GM12878 (cell line): ENCODE data around the gene TMEM272. TPM values are rescaled to one million over a fixed set of nuclear protein-coding genes. Genes with fewer than 3 reads are reported as not detected.

Source experiments
- ATAC-seq: fragments of 200-7000 bp; cut with Tn5 transposase; 3 replicates; pipeline ENCODE4 v1.9.1; 2020; ENCODE audit warnings: mild to moderate bottlenecking, moderate library complexity
- BruUV-seq: library from RNA; stranded (reverse); fragments of 400-500 nt; replicated peaks from 2 replicates; lab custom pipeline; 2021; lab: Mats Ljungman, UMichigan
- CTCF ChIA-PET: fragments of 300-600 bp; sonication (Branson Sonifier 250); formaldehyde crosslinking; extraction: SDS; loops from one replicate; lab custom pipeline; 2021; ENCODE audit warnings: inconsistent platforms; lab: Yijun Ruan, JAX
- POLR2A ChIA-PET: fragments of 350-600 bp; formaldehyde crosslinking; extraction: SDS; loops from one replicate; lab custom pipeline; 2021; ENCODE audit warnings: inconsistent platforms; lab: Charles Lee
- RAD21 ChIA-PET: fragments of 300-600 bp; sonication (Branson Sonifier 250); formaldehyde crosslinking; loops from one replicate; lab custom pipeline; 2023; ENCODE audit warnings: antibody characterized with exemption; ENCODE audit not compliant: unreplicated experiment; lab: Charles Lee
- SMC1A ChIA-PET: fragments of 300-600 bp; sonication (Branson Sonifier 250); formaldehyde crosslinking; loops from one replicate; lab custom pipeline; 2023; ENCODE audit not compliant: unreplicated experiment, uncharacterized antibody; lab: Charles Lee
- DNase-seq: peaks from one replicate; pipeline ENCODE4 v3.0.0-alpha.2; 2011; ENCODE audit warnings: low read depth, low spot score
- FAIRE-seq: peaks from 3 replicates; lab custom pipeline; 2011; peaks lifted over from hg19 to GRCh38; lab: Jason Lieb, UNC
- H2AFZ ChIP-seq: 2 replicates; pipeline ENCODE4 v1.6.0; 2011; ENCODE audit warnings: low read depth, low read length, control low read depth; ENCODE audit not compliant: control insufficient read depth
- H3K27ac ChIP-seq: 2 replicates; pipeline ENCODE4 v1.5.1; 2011; ENCODE audit warnings: control low read depth; ENCODE audit not compliant: control insufficient read depth, insufficient read depth
- H3K27me3 ChIP-seq, 2 experiments: replicated peaks in 1 of 2; 2 replicates each; pipeline versions ENCODE4 v1.6.0 to v1.6.1; 2011; ENCODE audit warnings: low read length in 1 of 2; ENCODE audit not compliant: control insufficient read depth in 2 of 2, insufficient read depth in 2 of 2
- H3K36me3 ChIP-seq, 2 experiments: 2 replicates each; pipeline ENCODE4 v1.5.1; 2011; ENCODE audit warnings: low read length in 1 of 2; ENCODE audit not compliant: control insufficient read depth in 2 of 2, insufficient read depth in 2 of 2
- H3K4me1 ChIP-seq: 2 replicates; pipeline ENCODE4 v1.6.1; 2011; ENCODE audit warnings: mild to moderate bottlenecking, low read length, moderate library complexity, mixed read lengths; ENCODE audit not compliant: control insufficient read depth, insufficient read depth
- H3K4me2 ChIP-seq: 2 replicates; pipeline ENCODE4 v1.6.0; 2011; ENCODE audit warnings: control low read depth; ENCODE audit not compliant: control insufficient read depth, insufficient read depth
- H3K4me3 ChIP-seq: fragments of 200-600 bp; sonication (generic); 2 replicates; pipeline ENCODE4 v1.5.1; 2016
- H3K79me2 ChIP-seq: 2 replicates; pipeline ENCODE4 v1.6.0; 2011; ENCODE audit warnings: low read length; ENCODE audit not compliant: control insufficient read depth, insufficient read depth
- H3K9ac ChIP-seq: 2 replicates; pipeline ENCODE4 v1.8.0; 2011; ENCODE audit warnings: low read length, control low read depth, mixed read lengths; ENCODE audit not compliant: control insufficient read depth, insufficient read depth
- H3K9me3 ChIP-seq: replicated peaks from 3 replicates; pipeline ENCODE4 v1.5.1; 2011; ENCODE audit warnings: mild to moderate bottlenecking, low read length; ENCODE audit not compliant: control insufficient read depth, insufficient read depth
- H4K20me1 ChIP-seq: 2 replicates; pipeline ENCODE4 v1.6.0; 2011; ENCODE audit not compliant: control insufficient read depth, insufficient read depth
- BHLHE40 ChIP-seq, 2 experiments: fragments of 450-650 bp in 1 of 2; IDR thresholded peaks; 2 replicates each; pipeline ENCODE4 v1.6.1; 2011 to 2017; ENCODE audit warnings: low read depth in 2 of 2, borderline replicate concordance in 1 of 2, improper control_type of control experiment in 1 of 2, low read length in 1 of 2, mild to moderate bottlenecking in 1 of 2
- CBFB ChIP-seq: IDR thresholded peaks from 2 replicates; pipeline ENCODE4 v1.6.1; 2016; ENCODE audit warnings: antibody characterized with exemption, low read depth
- CBX3 ChIP-seq: fragments of 200-600 bp; sonication (generic); IDR thresholded peaks from 2 replicates; pipeline ENCODE4 v1.6.1; 2016; ENCODE audit warnings: low read depth, borderline replicate concordance
- E2F4 ChIP-seq: IDR thresholded peaks from 2 replicates; pipeline ENCODE4 v1.6.1; 2012; ENCODE audit warnings: low read depth, low read length, improper control_type of control experiment
- ESRRA ChIP-seq: IDR thresholded peaks from 2 replicates; pipeline ENCODE4 v1.6.1; 2012; ENCODE audit warnings: mild to moderate bottlenecking, low read length, improper control_type of control experiment
- LARP7 ChIP-seq: fragments of 450-650 bp; IDR thresholded peaks from 2 replicates; pipeline ENCODE4 v1.6.1; 2017; ENCODE audit warnings: mild to moderate bottlenecking
- PAX8 ChIP-seq: fragments of 450-650 bp; IDR thresholded peaks from 2 replicates; pipeline ENCODE4 v1.6.1; 2017; ENCODE audit warnings: mild to moderate bottlenecking, moderate library complexity
- PRDM15 ChIP-seq: fragments of 450-650 bp; formaldehyde crosslinking; IDR thresholded peaks from 2 replicates; pipeline ENCODE4 v1.4.0; 2020; ENCODE audit warnings: mild to moderate bottlenecking, moderate library complexity
- SKIL ChIP-seq: fragments of 450-650 bp; IDR thresholded peaks from 2 replicates; pipeline ENCODE4 v1.6.1; 2017; ENCODE audit warnings: mild to moderate bottlenecking, low read depth, inconsistent platforms; ENCODE audit not compliant: poor library complexity, severe bottlenecking
- SMARCA5 ChIP-seq: fragments of 450-650 bp; IDR thresholded peaks from 2 replicates; pipeline ENCODE4 v1.6.1; 2017; ENCODE audit warnings: mild to moderate bottlenecking
- USF2 ChIP-seq: IDR thresholded peaks from 2 replicates; pipeline ENCODE4 v1.6.1; 2011; ENCODE audit warnings: low read depth, low read length, improper control_type of control experiment, borderline replicate concordance
- YY1 ChIP-seq: IDR thresholded peaks from 2 replicates; pipeline ENCODE4 v1.6.1; 2011; ENCODE audit warnings: low read depth, mild to moderate bottlenecking, low read length
- WGBS: methylation state at CpG from one replicate; pipeline ENCODE4 v1.1.6; 2016; ENCODE audit warnings: low lambda C conversion rate; ENCODE audit not compliant: insufficient replicate concordance, insufficient coverage; ENCODE audit errors: missing lambda C conversion rate; 5-methylcytosine and 5-hydroxymethylcytosine counted together
- in situ Hi-C: fragments of 300-500 bp; cut with MboI; formaldehyde crosslinking; loops from 9 replicates; pipeline ENCODE4 v1.14.3; 2018; ENCODE audit warnings: mixed read lengths
- intact Hi-C: fragments of 100-400 bp; cut with micrococcal nuclease; formaldehyde crosslinking; loops from one replicate; pipeline ENCODE4 v1.14.2; 2022; ENCODE audit not compliant: unreplicated experiment
- polyA plus RNA-seq, 11 experiments: library from polyadenylated mRNA; depleted of rRNA in 4 of 11; unstranded in 6 of 11; stranded (reverse) in 5 of 11; fragments of >200 nt; fragmentation: Nextera tagmentation in 4 of 11; fragmentation: Illumina TruSeq in 1 of 11; extraction: Ambion mirVana in 4 of 11; extraction: Trizol in 1 of 11; gene quantifications; 1 replicate in 1 of 11; 2 replicates in 10 of 11; pipeline versions ENCODE4 v1.2.1 to v1.2.3, GENCODE V29; 2011 to 2016; ENCODE audit warnings: inconsistent platforms in 2 of 11, missing spikeins in 2 of 11, low read depth in 1 of 11
- total RNA-seq, 4 experiments: library from RNA; depleted of rRNA in 3 of 4; stranded (reverse); fragments of >200 nt in 3 of 4; fragmentation: Illumina TruSeq in 1 of 4; extraction: Trizol in 1 of 4; gene quantifications; 2 replicates each; pipeline versions ENCODE4 v1.2.1 to v1.2.3, GENCODE V29; 2013 to 2021

The TMEM272 gene
- total and polyA plus RNA-seq, 10 of the 15 experiments (the other 5 are each of a cell fraction or from before 2014, with no cell fraction given) = 0.01 to 0.04 TPM; not detected in 8

- TF ChIP-seq ESRRA (no peak), E2F4 (no peak), YY1 (no peak), SMARCA5 (no peak), PRDM15 (CRISPR knock-in tag) (no peak), CBFB (no peak), BHLHE40 (IDR thresholded peaks at IDR 0.05; ENCODE audit: borderline replicate concordance in 1 of 2, low read depth in 2 of 2, low read length in 1 of 2) (no peak), SKIL (no peak), PAX8 (no peak), CBX3 (no peak), LARP7 (no peak), USF2 (no peak)
- Histone ChIP-seq H3K4me3 (no peak overlapping the region), H3K36me3 (no peaks in the 10 kb centered on the region), H3K9me3 (no peaks in the 10 kb centered on the region), H3K27ac (no peak overlapping the region), H3K9ac (no peak overlapping the region), H4K20me1 (no peaks in the 10 kb centered on the region), H3K4me1 (no peaks in the 10 kb centered on the region), H3K4me2 (no peak overlapping the region), H2AFZ (no peak overlapping the region), H3K27me3 (no peaks in the 10 kb centered on the region), H3K79me2 (no peaks in the 10 kb centered on the region)
- 46% methylated on average over 11 of the region's 11 CpGs for WGBS
- in situ Hi-C loops = no loop called here
- no peak for FAIRE-seq
- DNase-seq = no peak
- ATAC-seq = no peak
- ChIA-PET POLR2A (no interaction called here), SMC1A (interaction anchor here (1.5 kb wide), 1 partner anchor 14 kb away, joined by 3 read pairs; no protein-coding TSS in a partner anchor), CTCF (interaction anchor here (0.8 to 1.1 kb wide), 3 partner anchors 10 to 21 kb away, joined by 3 to 4 read pairs (median 4); no protein-coding TSS in a partner anchor), RAD21 (no interaction called here)
- BruUV-seq = no TSS peak
- intact Hi-C loops = no loop called here
Measured at GRCh38 chr13:51874651-51875050, 29.7 kb upstream of the TMEM272 start.
